HepG2 (cell line): Measurements from ENCODE around the gene IL22. TPM values are rescaled to one million over a fixed set of nuclear protein-coding genes. Genes with fewer than 3 reads are reported as not detected.

Source experiments
- ATAC-seq: fragments of 200-7000 bp; cut with Tn5 transposase; 3 replicates; pipeline ENCODE4 v1.9.1; 2020; ENCODE audit warnings: mild to moderate bottlenecking, moderate library complexity
- BruUV-seq: library from RNA; stranded (reverse); fragments of 400-500 nt; replicated peaks from 2 replicates; lab custom pipeline; 2021; lab: Mats Ljungman, UMichigan
- CTCF ChIA-PET: fragments of 300-600 bp; formaldehyde crosslinking; extraction: SDS; loops from one replicate; lab custom pipeline; 2021; ENCODE audit warnings: low total read pairs, inconsistent platforms, low intra/inter-chr PET ratio; lab: Yijun Ruan, JAX
- POLR2A ChIA-PET: fragments of 350-600 bp; sonication (Branson Sonifier 250); formaldehyde crosslinking; loops from one replicate; lab custom pipeline; 2020; ENCODE audit warnings: antibody characterized with exemption, inconsistent platforms; lab: Yijun Ruan, JAX
- DNase-seq: peaks from one replicate; pipeline ENCODE4 v3.0.0-alpha.2; 2015; ENCODE audit warnings: low spot score
- FAIRE-seq: peaks from 3 replicates; lab custom pipeline; 2011; peaks lifted over from hg19 to GRCh38; lab: Jason Lieb, UNC
- H2AFZ ChIP-seq: one replicate; pipeline ENCODE4 v1.6.1; 2011; ENCODE audit warnings: low read length, inconsistent platforms
- H3K27ac ChIP-seq: fragments of 300-600 bp; 3 replicates; pipeline ENCODE4 v1.8.0; 2011; ENCODE audit warnings: mixed run types, mild to moderate bottlenecking, mixed read lengths, low read length, inconsistent platforms; ENCODE audit not compliant: insufficient read depth; ENCODE audit errors: extremely low read length
- H3K27me3 ChIP-seq, 2 experiments: fragments of 200-600 bp in 1 of 2; 2 replicates in 1 of 2; 3 replicates in 1 of 2; pipeline versions ENCODE4 v1.6.0 to v1.8.0; 2011; ENCODE audit warnings: low read length in 2 of 2, mild to moderate bottlenecking in 2 of 2, moderate library complexity in 2 of 2, inconsistent platforms in 1 of 2; ENCODE audit not compliant: insufficient read depth in 2 of 2, control insufficient read depth in 1 of 2
- H3K36me3 ChIP-seq, 2 experiments: fragments of 200-600 bp in 1 of 2; replicated peaks in 1 of 2; 2 replicates in 1 of 2; 3 replicates in 1 of 2; pipeline versions ENCODE4 v1.5.1 to v1.8.0; 2011; ENCODE audit warnings: low read length in 2 of 2, inconsistent platforms in 1 of 2; ENCODE audit not compliant: insufficient read depth in 2 of 2, control insufficient read depth in 1 of 2
- H3K4me1 ChIP-seq: 2 replicates; pipeline ENCODE4 v1.5.1; 2012; ENCODE audit warnings: low read length, inconsistent platforms; ENCODE audit not compliant: insufficient read depth
- H3K4me2 ChIP-seq: 2 replicates; pipeline ENCODE4 v1.6.0; 2011; ENCODE audit warnings: low read depth, low read length, inconsistent platforms
- H3K4me3 ChIP-seq, 3 experiments: fragments of 200-600 bp in 1 of 3; sonication (generic), shearing (Covaris generic) in 1 of 3; replicated peaks in 1 of 3; 2 replicates each; pipeline ENCODE4 v1.5.1; 2011 to 2016; ENCODE audit warnings: low read length in 3 of 3, inconsistent platforms in 2 of 3, low read depth in 2 of 3, mild to moderate bottlenecking in 2 of 3, control low read depth in 1 of 3, mixed read lengths in 1 of 3; ENCODE audit not compliant: insufficient read depth in 1 of 3
- H3K79me2 ChIP-seq: one replicate; pipeline ENCODE4 v1.6.1; 2011; ENCODE audit warnings: low read length, inconsistent platforms; ENCODE audit not compliant: insufficient read depth
- H3K9ac ChIP-seq: 2 replicates; pipeline ENCODE4 v1.6.0; 2011; ENCODE audit warnings: mild to moderate bottlenecking, low read depth, low read length, inconsistent platforms; ENCODE audit not compliant: insufficient read depth
- H3K9me3 ChIP-seq: 2 replicates; pipeline ENCODE4 v1.5.1; 2012; ENCODE audit warnings: mild to moderate bottlenecking, low read length
- H4K20me1 ChIP-seq: 2 replicates; pipeline ENCODE4 v1.6.0; 2011; ENCODE audit warnings: inconsistent platforms, mild to moderate bottlenecking, low read length, moderate library complexity; ENCODE audit not compliant: insufficient read depth
- GABPA ChIP-seq, 2 experiments: IDR thresholded peaks; 2 replicates each; pipeline ENCODE4 v1.6.1; 2011 to 2016; ENCODE audit warnings: low read depth in 2 of 2, low read length in 1 of 2, missing biosample characterization in 1 of 2, missing genetic modification characterization in 1 of 2
- GLI4 ChIP-seq: sonication (generic); formaldehyde crosslinking; IDR thresholded peaks from 2 replicates; pipeline ENCODE4 v1.5.1; 2020; ENCODE audit warnings: missing genetic modification reagents, mild to moderate bottlenecking, moderate library complexity, borderline replicate concordance
- HNRNPUL1 ChIP-seq: fragments of 200-400 bp; formaldehyde crosslinking; IDR thresholded peaks from 2 replicates; pipeline ENCODE4 v1.6.1; 2017; ENCODE audit warnings: low read depth, mild to moderate bottlenecking, low read length, moderate library complexity
- KLF13 ChIP-seq: sonication (generic); formaldehyde crosslinking; IDR thresholded peaks from 2 replicates; pipeline ENCODE4 v1.4.0; 2020; ENCODE audit warnings: mild to moderate bottlenecking, missing genetic modification reagents
- MAFK ChIP-seq, 2 experiments: IDR thresholded peaks in 1 of 2; conservative IDR thresholded peaks in 1 of 2; 2 replicates each; pipeline ENCODE4 v1.6.1; 2011; ENCODE audit warnings: improper control_type of control experiment in 2 of 2, low read length in 2 of 2
- NR3C1 ChIP-seq: sonication (generic); formaldehyde crosslinking; IDR thresholded peaks from 2 replicates; pipeline ENCODE4 v1.4.0; 2020; ENCODE audit warnings: missing genetic modification reagents
- SRY ChIP-seq: sonication (generic); formaldehyde crosslinking; IDR thresholded peaks from 2 replicates; pipeline ENCODE4 v1.8.0; 2022; ENCODE audit warnings: mild to moderate bottlenecking, missing genetic modification reagents
- STAT5B ChIP-seq: sonication (generic); formaldehyde crosslinking; IDR thresholded peaks from 2 replicates; pipeline ENCODE4 v1.4.0; 2020; ENCODE audit warnings: missing genetic modification reagents
- TEF ChIP-seq: sonication (generic); formaldehyde crosslinking; IDR thresholded peaks from 2 replicates; pipeline ENCODE4 v1.5.0; 2020; ENCODE audit warnings: missing genetic modification reagents
- ZFP36L1 ChIP-seq: sonication (generic); formaldehyde crosslinking; IDR thresholded peaks from 2 replicates; pipeline ENCODE4 v1.8.0; 2022; ENCODE audit warnings: mild to moderate bottlenecking, missing genetic modification reagents, moderate library complexity
- ZNF672 ChIP-seq: sonication (generic); formaldehyde crosslinking; IDR thresholded peaks from 2 replicates; pipeline ENCODE4 v1.8.1; 2022; ENCODE audit warnings: missing genetic modification reagents
- WGBS: methylation state at CpG from one replicate; pipeline ENCODE4 v1.1.6; 2017; ENCODE audit warnings: low lambda C conversion rate; 5-methylcytosine and 5-hydroxymethylcytosine counted together
- in situ Hi-C: cut with HindIII; loops from 2 replicates; pipeline ENCODE4 v1.10.0; 2017; ENCODE audit warnings: low pct_unique_long_range_greater_than_20kb; ENCODE audit not compliant: extremely low pct_ligation_motif_present
- intact Hi-C: fragments of 100-400 bp; cut with micrococcal nuclease; formaldehyde crosslinking; loops from one replicate; pipeline ENCODE4 v1.10.0; 2022; ENCODE audit not compliant: unreplicated experiment
- polyA plus RNA-seq, 8 experiments: library from polyadenylated mRNA; depleted of rRNA in 3 of 8; stranded (reverse) in 7 of 8; unstranded in 1 of 8; fragments of >200 nt; fragmentation: Illumina TruSeq in 4 of 8; extraction: Trizol in 4 of 8; gene quantifications; 2 replicates each; pipeline versions ENCODE4 v1.2.1 to v1.2.3, GENCODE V29; 2011 to 2016; ENCODE audit warnings: low read depth in 4 of 8, missing spikeins in 1 of 8, mixed read lengths in 1 of 8; ENCODE audit not compliant: insufficient read depth in 1 of 8
- total RNA-seq, 5 experiments: library from RNA; depleted of rRNA; stranded (reverse); fragments of >200 nt; fragmentation: Illumina TruSeq; extraction: Trizol; gene quantifications; 2 replicates each; pipeline ENCODE4 v1.2.3, GENCODE V29; 2016; ENCODE audit warnings: low read depth in 1 of 5

IL22 gene
- total and polyA plus RNA-seq, 2 of the 13 experiments (the other 11 are each of a cell fraction or from before 2014, with no cell fraction given), result not detected

GRCh38 chr12:68280240-68280639 lies 26.8 kb upstream of the IL22 start:
- in situ Hi-C loops (no loop called here), intact Hi-C loops (no loop called here)
- no peak for TF ChIP-seq KLF13
- no peak for TF ChIP-seq STAT5B (CRISPR knock-in tag)
- TF ChIP-seq GLI4 (CRISPR knock-in tag), result no peak
- no peak for TF ChIP-seq ZFP36L1
- no peak for TF ChIP-seq GABPA (IDR thresholded peaks at IDR 0.05; ENCODE audit: low read depth, low read length)
- no peak for TF ChIP-seq GABPA (CRISPR knock-in tag; IDR thresholded peaks at IDR 0.05; ENCODE audit: low read depth)
- TF ChIP-seq NR3C1, result no peak
- no peak for TF ChIP-seq SRY (CRISPR knock-in tag)
- TF ChIP-seq ZNF672, result no peak
- no peak for TF ChIP-seq TEF (CRISPR knock-in tag)
- TF ChIP-seq MAFK (conservative IDR thresholded peaks at IDR 0.05 in 1 of 2, IDR thresholded peaks at IDR 0.05 in 1 of 2; ENCODE audit: low read length in 2 of 2), result no peak
- no peak for TF ChIP-seq HNRNPUL1
- Histone ChIP-seq H3K4me2 (no peak overlapping the region), H3K36me3 (no peaks in the 10 kb centered on the region), H2AFZ (no peak overlapping the region), H3K9ac (no peak overlapping the region), H3K4me1 (no peaks in the 10 kb centered on the region), H3K79me2 (no peaks in the 10 kb centered on the region), H3K27ac (no peak overlapping the region), H3K4me3 (no peak overlapping the region), H3K27me3 (0 out of 5 replicates have a peak, but pooled peaks cover 0 to 2% of the 10 kb centered on the region in 2 experiments), H3K9me3 (no peaks in the 10 kb centered on the region), H4K20me1 (no peaks in the 10 kb centered on the region)
- no peak for FAIRE-seq
- no peak for ATAC-seq
- BruUV-seq, result no TSS peak
- 33% methylated on average over 2 of the region's 2 CpGs for WGBS
- ChIA-PET POLR2A (no interaction called here), CTCF (no interaction called here)
- DNase-seq, result no peak
